Osteoblast (primary cell): ENCODE data around the gene SIDT1. TPM values are rescaled to one million over a fixed set of nuclear protein-coding genes. Genes with fewer than 3 reads are reported as not detected.

Experiments
- DNase-seq: peaks from one replicate; pipeline ENCODE4 v3.0.0; 2011; ENCODE audit warnings: low spot score, mixed read lengths; ENCODE audit not compliant: insufficient read length; ENCODE audit errors: missing footprints
- H2AFZ ChIP-seq: 2 replicates; pipeline ENCODE4 v1.6.0; 2011; ENCODE audit warnings: mild to moderate bottlenecking, low read length
- H3K27ac ChIP-seq: 2 replicates; pipeline ENCODE4 v1.5.1; 2011; ENCODE audit warnings: mild to moderate bottlenecking, low read depth, low read length, moderate library complexity
- H3K27me3 ChIP-seq: 2 replicates; pipeline ENCODE4 v1.6.0; 2012; ENCODE audit warnings: mild to moderate bottlenecking, control low read depth, inconsistent platforms, low read length, moderate library complexity; ENCODE audit not compliant: insufficient read depth
- H3K36me3 ChIP-seq: 2 replicates; pipeline ENCODE4 v1.5.1; 2011; ENCODE audit warnings: mild to moderate bottlenecking, low read length, control low read depth, moderate library complexity; ENCODE audit not compliant: insufficient read depth
- H3K4me1 ChIP-seq: 2 replicates; pipeline ENCODE4 v1.5.1; 2011; ENCODE audit warnings: mild to moderate bottlenecking, low read length, control low read depth, moderate library complexity; ENCODE audit not compliant: insufficient read depth
- H3K4me2 ChIP-seq: 2 replicates; pipeline ENCODE4 v1.6.0; 2011; ENCODE audit warnings: mild to moderate bottlenecking, low read length; ENCODE audit not compliant: insufficient read depth
- H3K4me3 ChIP-seq: fragments of 200-600 bp; sonication (generic); 3 replicates; pipeline ENCODE4 v1.5.1; 2012; ENCODE audit warnings: mild to moderate bottlenecking, low read length, inconsistent platforms; ENCODE audit not compliant: insufficient read depth
- H3K79me2 ChIP-seq: 2 replicates; pipeline ENCODE4 v1.6.0; 2012; ENCODE audit warnings: mild to moderate bottlenecking, low read length, control low read depth, inconsistent platforms; ENCODE audit not compliant: insufficient read depth
- H3K9me3 ChIP-seq: 2 replicates; pipeline ENCODE4 v1.5.1; 2011; ENCODE audit warnings: low read depth, low read length, control low read depth
- H4K20me1 ChIP-seq: 2 replicates; pipeline ENCODE4 v1.6.0; 2012; ENCODE audit warnings: mild to moderate bottlenecking, low read length, control low read depth; ENCODE audit not compliant: insufficient read depth
- total RNA-seq: library from RNA; depleted of rRNA; stranded (reverse); fragments of >200 nt; gene quantifications from 2 replicates; pipeline ENCODE4 v1.2.3, GENCODE V29; 2012
- TF ChIP-seq, protein P1 (sequence below): IDR thresholded peaks from 2 replicates; pipeline ENCODE4 v1.5.1; 2011; ENCODE audit warnings: mild to moderate bottlenecking, low read depth, low read length, moderate library complexity; ENCODE audit errors: extremely low read depth

SIDT1 gene
- total RNA-seq, 1 donor: under 0.01 TPM

- H2AFZ ChIP-seq: no peak overlapping the region
- no peaks in the 10 kb centered on the region for H3K36me3 ChIP-seq
- TF ChIP-seq, protein P1, sequence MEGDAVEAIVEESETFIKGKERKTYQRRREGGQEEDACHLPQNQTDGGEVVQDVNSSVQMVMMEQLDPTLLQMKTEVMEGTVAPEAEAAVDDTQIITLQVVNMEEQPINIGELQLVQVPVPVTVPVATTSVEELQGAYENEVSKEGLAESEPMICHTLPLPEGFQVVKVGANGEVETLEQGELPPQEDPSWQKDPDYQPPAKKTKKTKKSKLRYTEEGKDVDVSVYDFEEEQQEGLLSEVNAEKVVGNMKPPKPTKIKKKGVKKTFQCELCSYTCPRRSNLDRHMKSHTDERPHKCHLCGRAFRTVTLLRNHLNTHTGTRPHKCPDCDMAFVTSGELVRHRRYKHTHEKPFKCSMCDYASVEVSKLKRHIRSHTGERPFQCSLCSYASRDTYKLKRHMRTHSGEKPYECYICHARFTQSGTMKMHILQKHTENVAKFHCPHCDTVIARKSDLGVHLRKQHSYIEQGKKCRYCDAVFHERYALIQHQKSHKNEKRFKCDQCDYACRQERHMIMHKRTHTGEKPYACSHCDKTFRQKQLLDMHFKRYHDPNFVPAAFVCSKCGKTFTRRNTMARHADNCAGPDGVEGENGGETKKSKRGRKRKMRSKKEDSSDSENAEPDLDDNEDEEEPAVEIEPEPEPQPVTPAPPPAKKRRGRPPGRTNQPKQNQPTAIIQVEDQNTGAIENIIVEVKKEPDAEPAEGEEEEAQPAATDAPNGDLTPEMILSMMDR: no peak
- H3K27ac ChIP-seq: no peak overlapping the region
- H3K9me3 ChIP-seq: no peaks in the 10 kb centered on the region
- H3K4me2 ChIP-seq: no peak overlapping the region
- H3K4me1 ChIP-seq: no peaks in the 10 kb centered on the region
- H3K4me3 ChIP-seq: no peak overlapping the region
- no peaks in the 10 kb centered on the region for H3K27me3 ChIP-seq
- no peaks in the 10 kb centered on the region for H3K79me2 ChIP-seq
- DNase-seq: no peak
- H4K20me1 ChIP-seq: no peaks in the 10 kb centered on the region
Observed at GRCh38 chr3:113637756-113638155, 105.4 kb downstream of the SIDT1 start.

DNA sequence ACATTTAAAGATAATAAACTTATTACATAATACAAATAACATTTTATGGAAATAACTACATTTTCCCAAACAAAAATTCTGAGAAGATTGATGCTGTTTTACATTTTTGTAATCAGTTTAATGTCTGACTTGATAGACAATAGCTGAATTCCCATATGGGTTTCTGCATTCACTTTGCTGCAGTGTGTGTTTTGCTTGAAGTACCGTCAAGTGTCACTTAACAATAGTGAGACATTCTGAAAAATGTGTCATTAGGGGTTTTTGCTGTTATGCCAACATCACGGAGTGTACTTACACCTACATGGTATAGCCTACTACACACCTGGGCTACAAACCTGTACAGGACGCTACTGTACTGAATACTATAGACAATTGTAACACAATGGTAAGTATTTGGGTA, 106.6 kb downstream of the SIDT1 start:
- Histone ChIP-seq H3K27ac (no peak overlapping the region), H3K4me2 (no peak overlapping the region), H3K9me3 (peaks cover 2% of the 10 kb centered on the region), H3K36me3 (no peaks in the 10 kb centered on the region), H2AFZ (no peak overlapping the region), H3K4me1 (no peaks in the 10 kb centered on the region), H3K79me2 (no peaks in the 10 kb centered on the region), H3K27me3 (no peaks in the 10 kb centered on the region), H4K20me1 (no peaks in the 10 kb centered on the region), H3K4me3 (no peak overlapping the region)
- TF ChIP-seq, protein P1: no peak
- no peak for DNase-seq

DNA sequence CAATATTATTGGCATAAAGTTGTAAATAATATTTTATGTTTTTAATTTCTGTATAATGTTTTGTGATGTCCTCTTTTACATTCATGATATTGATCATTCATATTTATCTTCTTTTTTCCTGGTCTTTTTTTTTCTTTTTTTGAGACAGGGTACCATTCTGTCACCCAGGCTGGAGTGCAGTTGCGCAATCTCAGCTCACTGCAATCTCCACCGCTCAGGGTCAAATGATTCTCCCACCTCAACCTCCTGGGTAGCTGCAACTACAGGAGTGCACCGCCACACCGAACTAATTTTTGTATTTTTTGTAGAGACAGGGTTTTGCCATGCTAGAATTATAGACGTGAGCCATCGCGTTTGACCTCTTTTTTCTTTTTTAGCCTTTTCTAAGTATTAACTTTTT, 111.2 kb downstream of the SIDT1 start:
- no peak overlapping the region for H3K4me3 ChIP-seq
- no peak for DNase-seq
- no peak overlapping the region for H2AFZ ChIP-seq
- TF ChIP-seq, protein P1: no peak
- H3K79me2 ChIP-seq: no peaks in the 10 kb centered on the region
- H3K4me1 ChIP-seq: no peaks in the 10 kb centered on the region
- no peaks in the 10 kb centered on the region for H3K36me3 ChIP-seq
- peaks cover 5% of the 10 kb centered on the region for H3K9me3 ChIP-seq
- H3K27ac ChIP-seq: no peak overlapping the region
- no peaks in the 10 kb centered on the region for H4K20me1 ChIP-seq
- H3K4me2 ChIP-seq: no peak overlapping the region
- no peaks in the 10 kb centered on the region for H3K27me3 ChIP-seq

DNA sequence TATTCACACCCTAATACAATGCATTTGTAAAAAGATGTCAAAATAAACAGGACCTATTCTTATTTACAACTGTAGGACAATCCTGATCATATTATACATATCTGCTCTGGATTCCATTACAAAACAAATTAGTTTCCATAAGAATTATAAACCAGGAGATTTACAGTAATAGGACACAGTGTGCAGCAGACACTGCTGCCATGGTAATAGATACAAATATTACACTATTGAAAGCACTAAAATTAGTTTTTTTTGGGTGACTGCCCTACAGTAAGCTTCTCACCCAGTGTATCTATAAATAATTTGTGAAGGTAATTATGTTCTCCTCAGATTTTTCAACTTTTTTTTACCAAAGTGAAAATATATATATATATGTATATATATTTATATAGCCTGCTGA, 116.2 kb downstream of the SIDT1 start:
- TF ChIP-seq, protein P1: no peak
- DNase-seq: no peak

More for the DNA sequence above, 116.2 kb downstream of the SIDT1 start:
- no peaks in the 10 kb centered on the region for H3K79me2 ChIP-seq
- H3K27me3 ChIP-seq: no peaks in the 10 kb centered on the region
- no peaks in the 10 kb centered on the region for H3K36me3 ChIP-seq
- H3K4me3 ChIP-seq: no peak overlapping the region
- H3K4me2 ChIP-seq: no peak overlapping the region
- H4K20me1 ChIP-seq: no peaks in the 10 kb centered on the region
- no peak overlapping the region for H3K27ac ChIP-seq
- H3K9me3 ChIP-seq: peaks cover 5% of the 10 kb centered on the region
- H2AFZ ChIP-seq: no peak overlapping the region
- no peaks in the 10 kb centered on the region for H3K4me1 ChIP-seq
